ENCODE data around the gene SQSTM1. TPM values are rescaled to one million over a fixed set of nuclear protein-coding genes. Genes with fewer than 3 reads are reported as not detected.

SQSTM1 gene
- total RNA-seq, 1 experiment from 2014 or later, result 1,203 TPM

GRCh38 chr5:179802950-179803562 is 17.6 kb upstream of the SQSTM1 start:
- in situ Hi-C loops (cut with HindIII; ENCODE audit: low pct_unique_long_range_greater_than_20kb, low sequenced_read_pairs), result no loop called here
- no peak for DNase-seq (ENCODE audit: low read depth)

- peak; percentile 38 for DNase-seq (ENCODE audit: low read depth)
- in situ Hi-C loops (cut with HindIII; ENCODE audit: low pct_unique_long_range_greater_than_20kb, low sequenced_read_pairs), result no loop called here
Measured at GRCh38 chr5:179803651-179804554, 16.8 kb upstream of the SQSTM1 start.

- in situ Hi-C loops (cut with HindIII; ENCODE audit: low pct_unique_long_range_greater_than_20kb, low sequenced_read_pairs), result no loop called here
- no peak for DNase-seq (ENCODE audit: low read depth)
Measured at GRCh38 chr5:179804555-179804947, 16.2 kb upstream of the SQSTM1 start.

GRCh38 chr5:179805070-179805528 is 15.6 kb upstream of the SQSTM1 start:
- in situ Hi-C loops (cut with HindIII; ENCODE audit: low pct_unique_long_range_greater_than_20kb, low sequenced_read_pairs), result no loop called here
- no peak for DNase-seq (ENCODE audit: low read depth)

- peak; percentile 45 for DNase-seq (ENCODE audit: low read depth)
- in situ Hi-C loops (cut with HindIII; ENCODE audit: low pct_unique_long_range_greater_than_20kb, low sequenced_read_pairs), result no loop called here
Measured at GRCh38 chr5:179805529-179806249, 15.0 kb upstream of the SQSTM1 start.

GRCh38 chr5:179806250-179807048 is 14.3 kb upstream of the SQSTM1 start, which contains the start of gene MGAT4B:
Gene MGAT4B, minus strand, starts transcription at chr5:179806866. Its CDS starts 283 bp downstream, at chr5:179806583.
- in situ Hi-C loops (cut with HindIII; ENCODE audit: low pct_unique_long_range_greater_than_20kb, low sequenced_read_pairs), result no loop called here
- DNase-seq (ENCODE audit: low read depth), result peak; percentile 72

GRCh38 chr5:179812135-179812825 is 8.4 kb upstream of the SQSTM1 start:
- DNase-seq (ENCODE audit: low read depth), result no peak
- in situ Hi-C loops (cut with HindIII; ENCODE audit: low pct_unique_long_range_greater_than_20kb, low sequenced_read_pairs), result no loop called here

GRCh38 chr5:179812997-179813607 is 7.6 kb upstream of the SQSTM1 start:
- in situ Hi-C loops (cut with HindIII; ENCODE audit: low pct_unique_long_range_greater_than_20kb, low sequenced_read_pairs), result no loop called here
- no peak for DNase-seq (ENCODE audit: low read depth)

GRCh38 chr5:179814090-179814489 is 6.6 kb upstream of the SQSTM1 start:
- in situ Hi-C loops (cut with HindIII; ENCODE audit: low pct_unique_long_range_greater_than_20kb, low sequenced_read_pairs), result no loop called here
- no peak for DNase-seq (ENCODE audit: low read depth)

- in situ Hi-C loops (cut with HindIII; ENCODE audit: low pct_unique_long_range_greater_than_20kb, low sequenced_read_pairs), result no loop called here
- no peak for DNase-seq (ENCODE audit: low read depth)
Measured at GRCh38 chr5:179815491-179816249, 5.0 kb upstream of the SQSTM1 start.

- no peak for DNase-seq (ENCODE audit: low read depth)
- in situ Hi-C loops (cut with HindIII; ENCODE audit: low pct_unique_long_range_greater_than_20kb, low sequenced_read_pairs), result no loop called here
Measured at GRCh38 chr5:179816401-179816795, 4.3 kb upstream of the SQSTM1 start.

GRCh38 chr5:179816796-179817469 is 3.8 kb upstream of the SQSTM1 start:
- in situ Hi-C loops (cut with HindIII; ENCODE audit: low pct_unique_long_range_greater_than_20kb, low sequenced_read_pairs), result no loop called here
- DNase-seq (ENCODE audit: low read depth), result no peak

- DNase-seq (ENCODE audit: low read depth), result no peak
- in situ Hi-C loops (cut with HindIII; ENCODE audit: low pct_unique_long_range_greater_than_20kb, low sequenced_read_pairs), result no loop called here
Measured at GRCh38 chr5:179817470-179817840, 3.2 kb upstream of the SQSTM1 start.

- in situ Hi-C loops (cut with HindIII; ENCODE audit: low pct_unique_long_range_greater_than_20kb, low sequenced_read_pairs), result no loop called here
- peak; percentile 87 for DNase-seq (ENCODE audit: low read depth)
Measured at GRCh38 chr5:179817890-179818745, 2.6 kb upstream of the SQSTM1 start.

GRCh38 chr5:179818746-179819295 is 1.9 kb upstream of the SQSTM1 start:
- DNase-seq (ENCODE audit: low read depth), result peak; percentile 100
- in situ Hi-C loops (cut with HindIII; ENCODE audit: low pct_unique_long_range_greater_than_20kb, low sequenced_read_pairs), result no loop called here
